Spinal cord (tissue), 10 donors: ENCODE measurements around the gene SLC25A22. TPM values are rescaled to one million over a fixed set of nuclear protein-coding genes. Genes with fewer than 3 reads are reported as not detected.

ENCODE experiments used
- DNase-seq, 6 donors: peaks; one replicate each; pipeline versions ENCODE4 v3.0.0 to v3.0.0-alpha.2; 2013 to 2015; ENCODE audit warnings: low spot score in 6 of 6, low read depth in 4 of 6
- H3K27ac ChIP-seq: one replicate; pipeline ENCODE4 v1.5.1; 2013; ENCODE audit warnings: low read depth, low read length, control low read depth
- H3K27me3 ChIP-seq: one replicate; pipeline ENCODE4 v1.6.1; 2013; ENCODE audit warnings: low read length; ENCODE audit not compliant: control insufficient read depth, insufficient read depth
- H3K36me3 ChIP-seq: one replicate; pipeline ENCODE4 v1.6.1; 2013; ENCODE audit warnings: low read length; ENCODE audit not compliant: control insufficient read depth, insufficient read depth
- H3K4me1 ChIP-seq: one replicate; pipeline ENCODE4 v1.6.1; 2013; ENCODE audit warnings: low read length; ENCODE audit not compliant: control insufficient read depth, insufficient read depth
- H3K4me3 ChIP-seq: one replicate; pipeline ENCODE4 v1.5.1; 2013; ENCODE audit warnings: low read depth, low read length, control low read depth
- H3K9me3 ChIP-seq: one replicate; pipeline ENCODE4 v1.6.1; 2013; ENCODE audit warnings: low read length; ENCODE audit not compliant: control insufficient read depth, insufficient read depth
- WGBS: methylation state at CpG from one replicate; pipeline ENCODE4 v1.1.5; 2013; ENCODE audit warnings: missing lambda C conversion rate; ENCODE audit not compliant: insufficient coverage; 5-methylcytosine and 5-hydroxymethylcytosine counted together
- polyA plus RNA-seq, 2 donors: library from polyadenylated mRNA; unstranded; fragments of 120-200 nt; gene quantifications; one replicate each; pipeline ENCODE4 v1.2.1, GENCODE V29; 2013; ENCODE audit not compliant: insufficient read length in 2 of 2
- total RNA-seq, 2 donors: library from RNA; depleted of rRNA in 1 of 2; stranded (reverse); fragments of 120-200 nt in 1 of 2; fragments of >200 nt in 1 of 2; gene quantifications; one replicate each; pipeline versions ENCODE4 v1.2.3 to v1.2.4, GENCODE V29; 2013 to 2014
- donor health status: healthy.

Gene SLC25A22
- total and polyA plus RNA-seq, 4 donors, result 17.5 to 69.2 (median 36.3) TPM

GRCh38 chr11:842370-843002 is 44.4 kb upstream of the SLC25A22 start, which contains the start of the genes POLR2L and TSPAN4:
Gene POLR2L, minus strand, starts transcription at chr11:842529. Its CDS starts 21 bp downstream, at chr11:842508.
Gene TSPAN4, plus strand, starts transcription at chr11:842852. Its CDS starts 7,453 bp downstream, at chr11:850305.
- whole genome bisulfite sequencing, result under 1% methylated on average over 87 of the region's 87 CpGs
- Histone ChIP-seq H3K4me1 (peaks cover 62% of the 10 kb centered on the region), H3K9me3 (no peaks in the 10 kb centered on the region), H3K27ac (peak within 1 kb of the TSS; percentile 88), H3K4me3 (peak within 1 kb of the TSS; percentile 85), H3K36me3 (peaks cover 40% of the 10 kb centered on the region), H3K27me3 (peaks cover 2% of the 10 kb centered on the region)
- DNase-seq, result peak; percentile 66 to 95 (median 78)

- DNase-seq, result no peak
- Histone ChIP-seq H3K27ac (no peak overlapping the region), H3K4me1 (peaks cover 62% of the 10 kb centered on the region)
Measured at GRCh38 chr11:841981-842369, 43.9 kb upstream of the SLC25A22 start.

DNA sequence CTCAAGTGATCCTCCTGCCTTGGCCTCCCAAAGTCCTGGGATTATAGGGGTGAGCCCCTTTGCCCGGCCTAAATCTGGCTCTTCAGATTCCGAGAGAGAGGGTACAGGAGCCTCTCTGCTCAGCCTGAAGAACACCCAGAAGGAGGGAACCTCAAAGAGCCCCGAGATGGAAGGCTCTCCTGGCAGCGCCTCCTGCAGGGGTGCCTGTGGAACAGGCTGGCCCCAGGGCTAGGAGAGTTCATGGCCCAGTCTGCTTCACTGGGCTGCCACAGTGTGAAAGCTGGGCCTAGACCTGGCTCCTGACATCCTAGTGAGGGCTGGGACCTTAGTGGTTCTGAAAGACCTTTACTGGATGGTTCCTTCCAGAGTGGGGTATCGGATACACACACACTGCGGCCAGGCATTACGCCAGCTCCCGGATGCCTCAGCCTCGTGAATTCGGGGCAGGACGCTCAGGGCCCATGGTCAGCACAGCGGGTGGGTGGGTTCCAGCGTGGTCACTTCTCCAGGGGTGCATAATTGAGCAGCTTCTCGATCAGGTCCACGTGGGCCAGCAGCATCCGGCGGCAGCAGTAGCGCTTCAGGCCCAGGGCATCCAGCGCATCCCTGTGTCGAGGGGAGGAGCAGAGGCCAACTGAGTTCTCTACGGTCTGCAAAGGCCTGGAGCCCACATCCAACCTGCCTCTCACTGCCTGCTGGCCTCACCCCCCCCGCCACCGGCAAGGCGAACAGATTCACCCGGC is 42.0 kb upstream of the SLC25A22 start:
- Histone ChIP-seq H3K27me3 (peaks cover 2% of the 10 kb centered on the region), H3K9me3 (no peaks in the 10 kb centered on the region), H3K27ac (no peak overlapping the region), H3K4me1 (peaks cover 53% of the 10 kb centered on the region), H3K36me3 (peaks cover 60% of the 10 kb centered on the region), H3K4me3 (no peak overlapping the region)
- DNase-seq, result no peak
- WGBS, result 85% methylated on average over 20 of the region's 25 CpGs

More at GRCh38 chr11:841981-842369, 43.9 kb upstream of the SLC25A22 start:
- peaks cover 45% of the 10 kb centered on the region for H3K36me3 ChIP-seq
- H3K9me3 ChIP-seq, result no peaks in the 10 kb centered on the region
- peak overlapping the region; percentile 85 for H3K4me3 ChIP-seq
- peaks cover 2% of the 10 kb centered on the region for H3K27me3 ChIP-seq
- under 1% methylated on average over 27 of the region's 27 CpGs for WGBS

DNA sequence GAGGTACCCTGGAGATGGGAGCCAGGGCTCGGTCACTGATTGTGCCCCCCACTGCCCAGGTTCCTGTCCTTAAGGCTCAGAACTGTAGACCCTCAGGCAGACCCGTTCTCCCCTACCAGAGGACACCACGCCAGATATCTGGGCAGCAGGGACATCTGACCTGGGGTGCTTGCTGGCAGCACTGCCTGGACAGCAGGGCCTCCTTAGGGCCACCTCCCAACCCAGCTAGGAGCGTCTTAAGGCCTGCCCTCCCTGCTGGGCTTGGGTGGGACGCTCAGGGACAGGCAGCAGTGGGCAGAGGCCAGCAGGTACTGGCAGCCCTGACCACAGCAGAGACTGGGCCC is 41.2 kb upstream of the SLC25A22 start:
- 93% methylated on average over 5 of the region's 5 CpGs for WGBS
- H3K4me1 ChIP-seq, result peaks cover 53% of the 10 kb centered on the region
- peaks cover 68% of the 10 kb centered on the region for H3K36me3 ChIP-seq
- H3K27me3 ChIP-seq, result peaks cover 2% of the 10 kb centered on the region
- no peak overlapping the region for H3K27ac ChIP-seq
- DNase-seq, result no peak
- no peaks in the 10 kb centered on the region for H3K9me3 ChIP-seq
- no peak overlapping the region for H3K4me3 ChIP-seq

GRCh38 chr11:838441-839279 is 40.6 kb upstream of the SLC25A22 start:
- Histone ChIP-seq H3K27me3 (peaks cover 2% of the 10 kb centered on the region), H3K27ac (no peak overlapping the region), H3K36me3 (peaks cover 68% of the 10 kb centered on the region), H3K9me3 (no peaks in the 10 kb centered on the region), H3K4me1 (peaks cover 53% of the 10 kb centered on the region), H3K4me3 (no peak overlapping the region)
- no peak for DNase-seq
- WGBS, result 40% methylated on average over 16 of the region's 17 CpGs

DNA sequence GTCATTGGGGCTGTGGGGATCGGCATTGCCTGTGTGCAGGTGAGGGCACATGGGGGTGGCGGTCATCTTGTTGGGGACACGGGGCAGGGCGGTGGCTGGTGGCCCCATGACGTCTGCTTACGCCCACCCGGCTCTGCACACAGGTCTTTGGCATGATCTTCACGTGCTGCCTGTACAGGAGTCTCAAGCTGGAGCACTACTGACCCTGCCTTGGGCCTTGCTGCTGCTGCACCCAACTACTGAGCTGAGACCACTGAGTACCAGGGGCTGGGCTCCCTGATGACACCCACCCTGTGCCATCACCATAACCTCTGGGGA is 39.9 kb upstream of the SLC25A22 start:
- no peak for DNase-seq
- H3K27me3 ChIP-seq, result no peaks in the 10 kb centered on the region
- no peak overlapping the region for H3K4me3 ChIP-seq
- H3K9me3 ChIP-seq, result no peaks in the 10 kb centered on the region
- WGBS, result 77% methylated on average over 8 of the region's 8 CpGs
- peaks cover 50% of the 10 kb centered on the region for H3K4me1 ChIP-seq
- peaks cover 66% of the 10 kb centered on the region for H3K36me3 ChIP-seq
- H3K27ac ChIP-seq, result no peak overlapping the region

- Histone ChIP-seq H3K4me3 (no peak overlapping the region), H3K36me3 (peaks cover 66% of the 10 kb centered on the region), H3K9me3 (no peaks in the 10 kb centered on the region), H3K27me3 (peaks cover under 1% of the 10 kb centered on the region), H3K27ac (no peak overlapping the region), H3K4me1 (peaks cover 52% of the 10 kb centered on the region)
- 92% methylated on average over 17 of the region's 22 CpGs for WGBS
- no peak for DNase-seq
Measured at GRCh38 chr11:837189-837989, 39.3 kb upstream of the SLC25A22 start.

DNA sequence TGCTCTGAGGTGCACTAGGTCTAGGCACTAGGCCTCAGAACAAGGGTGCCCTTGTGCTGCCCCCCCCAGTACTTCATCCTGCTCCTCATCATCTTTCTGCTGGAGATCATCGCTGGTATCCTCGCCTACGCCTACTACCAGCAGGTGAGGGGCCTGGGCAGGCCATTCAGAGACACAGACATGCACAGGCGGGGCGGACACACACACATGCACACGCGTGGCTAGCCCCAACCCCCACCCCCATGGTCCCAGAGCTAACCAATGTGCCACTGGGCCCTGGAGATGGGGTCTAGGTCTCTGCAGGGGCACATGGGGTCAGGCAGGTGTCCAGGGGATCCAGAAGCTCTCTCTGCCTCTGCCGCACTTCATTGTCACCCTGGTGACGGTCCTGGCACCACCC is 38.6 kb upstream of the SLC25A22 start:
- Histone ChIP-seq H3K27ac (no peak overlapping the region), H3K36me3 (peaks cover 68% of the 10 kb centered on the region), H3K4me3 (no peak overlapping the region), H3K4me1 (peaks cover 55% of the 10 kb centered on the region), H3K9me3 (no peaks in the 10 kb centered on the region), H3K27me3 (peaks cover 7% of the 10 kb centered on the region)
- DNase-seq, result no peak
- WGBS, result 84% methylated on average over 9 of the region's 9 CpGs

GRCh38 chr11:836274-836673 is 38.2 kb upstream of the SLC25A22 start:
- 95% methylated on average over 14 of the region's 14 CpGs for WGBS
- H3K27ac ChIP-seq, result no peak overlapping the region
- H3K4me1 ChIP-seq, result peaks cover 55% of the 10 kb centered on the region
- no peak for DNase-seq
- no peaks in the 10 kb centered on the region for H3K9me3 ChIP-seq
- no peak overlapping the region for H3K4me3 ChIP-seq
- peaks cover 68% of the 10 kb centered on the region for H3K36me3 ChIP-seq
- H3K27me3 ChIP-seq, result peaks cover 12% of the 10 kb centered on the region
